T-helper 1 cell (primary cell): ENCODE data around the gene QRFPR.
"Not testable (repeated sequence)": the region's sequence is repeated elsewhere in the genome, so short reads cannot be mapped to it uniquely, and the experiment has no call there.

Source experiments
- DNase-seq, 5 donors: peaks; one replicate each; pipeline ENCODE4 v3.0.0-alpha.2; 2012 to 2020
- total RNA-seq, 4 donors: gene quantifications; one replicate each; lab custom pipeline; 2026; lab: John Stamatoyannopoulos, UW

The QRFPR gene
- 0 reads per million in 4 donors for total RNA-seq

- DNase-seq: no peak
These were observed at the start of gene QRFPR for GRCh38 chr4:121380776-121381462. TSS of gene QRFPR (minus strand) at chr4:121381018. CDS start at chr4:121380647, 371 bp downstream.

GRCh38 chr4:121428721-121429120, 47.9 kb upstream of the QRFPR start:
- no peak for DNase-seq

- no peak for DNase-seq
These were observed 40.8 kb upstream of the QRFPR start for GRCh38 chr4:121421594-121421993.

- DNase-seq: no peak
These were observed 30.4 kb upstream of the QRFPR start for GRCh38 chr4:121411151-121411744.

GRCh38 chr4:121408567-121408966, 27.7 kb upstream of the QRFPR start:
- DNase-seq: not testable (repeated sequence)

GRCh38 chr4:121400632-121401031, 19.8 kb upstream of the QRFPR start:
- no peak for DNase-seq

GRCh38 chr4:121397941-121398601, 17.3 kb upstream of the QRFPR start:
- DNase-seq: no peak

- DNase-seq: no peak
These were observed 16.6 kb upstream of the QRFPR start for GRCh38 chr4:121397434-121397833.

- DNase-seq: no peak
These were observed 11.7 kb upstream of the QRFPR start for GRCh38 chr4:121392426-121393086.

- DNase-seq: no peak
These were observed 9.5 kb upstream of the QRFPR start for GRCh38 chr4:121390335-121390734.

- DNase-seq: no peak
These were observed 1.5 kb downstream of the QRFPR start for GRCh38 chr4:121379276-121379675.

- no peak for DNase-seq
These were observed 3.7 kb downstream of the QRFPR start for GRCh38 chr4:121377076-121377475.

GRCh38 chr4:121376556-121376955, 4.3 kb downstream of the QRFPR start:
- no peak for DNase-seq

GRCh38 chr4:121376097-121376496, 4.7 kb downstream of the QRFPR start:
- DNase-seq: no peak

- DNase-seq: no peak
These were observed 5.6 kb downstream of the QRFPR start for GRCh38 chr4:121375262-121375661.

GRCh38 chr4:121373841-121374240, 7.0 kb downstream of the QRFPR start:
- DNase-seq: no peak

GRCh38 chr4:121370729-121371325, 10.0 kb downstream of the QRFPR start:
- peak in 2 of 5 donors; percentile 8 to 12 for DNase-seq

- DNase-seq: no peak
These were observed 20.3 kb downstream of the QRFPR start for GRCh38 chr4:121360495-121360894.

GRCh38 chr4:121358473-121358872, 22.3 kb downstream of the QRFPR start:
- no peak for DNase-seq

GRCh38 chr4:121353213-121353612, 27.6 kb downstream of the QRFPR start:
- no peak for DNase-seq

- DNase-seq: no peak
These were observed 36.7 kb downstream of the QRFPR start for GRCh38 chr4:121344098-121344497.

GRCh38 chr4:121340247-121340646, 40.6 kb downstream of the QRFPR start:
- DNase-seq: no peak

GRCh38 chr4:121339824-121340223, 41.0 kb downstream of the QRFPR start:
- no peak for DNase-seq
